ENCODE data around the gene ZNF331.

The ZNF331 gene

DNA sequence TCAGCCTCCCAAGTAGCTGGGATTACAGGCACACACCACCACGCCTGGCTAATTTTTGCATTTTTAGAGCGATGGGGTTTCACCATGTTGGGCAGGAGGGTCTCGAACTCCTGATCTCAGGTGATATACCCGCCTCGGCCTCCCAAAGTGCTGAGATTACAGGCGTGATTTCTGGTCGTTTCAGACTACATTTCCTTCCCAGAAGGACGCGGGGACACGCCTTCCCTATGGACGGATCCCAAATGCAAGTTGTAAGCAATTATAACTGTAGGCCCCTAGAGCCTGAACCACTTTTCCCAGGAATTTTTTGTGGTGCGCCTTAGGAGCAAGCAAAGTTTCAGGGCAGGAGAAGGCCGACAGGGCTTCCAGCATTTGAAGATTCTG lies 17.8 kb upstream of the ZNF331 start:
- Histone ChIP-seq H3K9me3 (ENCODE audit: low read length) (no peaks in the 10 kb centered on the region), H2AFZ (ENCODE audit: low read length) (no peak overlapping the region), H3K27me3 (ENCODE audit: insufficient read depth, low read length) (no peaks in the 10 kb centered on the region), H3K9ac (ENCODE audit: low read length) (no peak overlapping the region), H3F3A (ENCODE audit: insufficient read depth, low read length) (no peaks in the 10 kb centered on the region), H3K4me3 (ENCODE audit: low read depth, low read length, poor library complexity, severe bottlenecking) (peak overlapping the region; percentile 48), H3K79me2 (ENCODE audit: insufficient read depth, low read length) (no peaks in the 10 kb centered on the region), H3K4me1 (ENCODE audit: insufficient read depth, low read length, severe bottlenecking) (peaks cover 4% of the 10 kb centered on the region), H3K36me3 (ENCODE audit: insufficient read depth, low read length) (no peaks in the 10 kb centered on the region; the same call in 1 of the 2 replicates), H3K9me2 (ENCODE audit: low read depth, low read length) (no peaks in the 10 kb centered on the region), H3K4me2 (ENCODE audit: low read length) (peak overlapping the region; percentile 44; the same call in 1 of the 2 replicates), H3K27ac (ENCODE audit: low read depth, low read length, poor library complexity, severe bottlenecking) (no peak overlapping the region), H4K20me1 (ENCODE audit: insufficient read depth, low read length) (no peaks in the 10 kb centered on the region)
- TF ChIP-seq EZH2 (IDR thresholded peaks at IDR 0.05; ENCODE audit: borderline replicate concordance, low read length) = no peak
- TF ChIP-seq, protein P1, sequence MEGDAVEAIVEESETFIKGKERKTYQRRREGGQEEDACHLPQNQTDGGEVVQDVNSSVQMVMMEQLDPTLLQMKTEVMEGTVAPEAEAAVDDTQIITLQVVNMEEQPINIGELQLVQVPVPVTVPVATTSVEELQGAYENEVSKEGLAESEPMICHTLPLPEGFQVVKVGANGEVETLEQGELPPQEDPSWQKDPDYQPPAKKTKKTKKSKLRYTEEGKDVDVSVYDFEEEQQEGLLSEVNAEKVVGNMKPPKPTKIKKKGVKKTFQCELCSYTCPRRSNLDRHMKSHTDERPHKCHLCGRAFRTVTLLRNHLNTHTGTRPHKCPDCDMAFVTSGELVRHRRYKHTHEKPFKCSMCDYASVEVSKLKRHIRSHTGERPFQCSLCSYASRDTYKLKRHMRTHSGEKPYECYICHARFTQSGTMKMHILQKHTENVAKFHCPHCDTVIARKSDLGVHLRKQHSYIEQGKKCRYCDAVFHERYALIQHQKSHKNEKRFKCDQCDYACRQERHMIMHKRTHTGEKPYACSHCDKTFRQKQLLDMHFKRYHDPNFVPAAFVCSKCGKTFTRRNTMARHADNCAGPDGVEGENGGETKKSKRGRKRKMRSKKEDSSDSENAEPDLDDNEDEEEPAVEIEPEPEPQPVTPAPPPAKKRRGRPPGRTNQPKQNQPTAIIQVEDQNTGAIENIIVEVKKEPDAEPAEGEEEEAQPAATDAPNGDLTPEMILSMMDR (IDR thresholded peaks at IDR 0.05; ENCODE audit: low read length) = no peak

DNA sequence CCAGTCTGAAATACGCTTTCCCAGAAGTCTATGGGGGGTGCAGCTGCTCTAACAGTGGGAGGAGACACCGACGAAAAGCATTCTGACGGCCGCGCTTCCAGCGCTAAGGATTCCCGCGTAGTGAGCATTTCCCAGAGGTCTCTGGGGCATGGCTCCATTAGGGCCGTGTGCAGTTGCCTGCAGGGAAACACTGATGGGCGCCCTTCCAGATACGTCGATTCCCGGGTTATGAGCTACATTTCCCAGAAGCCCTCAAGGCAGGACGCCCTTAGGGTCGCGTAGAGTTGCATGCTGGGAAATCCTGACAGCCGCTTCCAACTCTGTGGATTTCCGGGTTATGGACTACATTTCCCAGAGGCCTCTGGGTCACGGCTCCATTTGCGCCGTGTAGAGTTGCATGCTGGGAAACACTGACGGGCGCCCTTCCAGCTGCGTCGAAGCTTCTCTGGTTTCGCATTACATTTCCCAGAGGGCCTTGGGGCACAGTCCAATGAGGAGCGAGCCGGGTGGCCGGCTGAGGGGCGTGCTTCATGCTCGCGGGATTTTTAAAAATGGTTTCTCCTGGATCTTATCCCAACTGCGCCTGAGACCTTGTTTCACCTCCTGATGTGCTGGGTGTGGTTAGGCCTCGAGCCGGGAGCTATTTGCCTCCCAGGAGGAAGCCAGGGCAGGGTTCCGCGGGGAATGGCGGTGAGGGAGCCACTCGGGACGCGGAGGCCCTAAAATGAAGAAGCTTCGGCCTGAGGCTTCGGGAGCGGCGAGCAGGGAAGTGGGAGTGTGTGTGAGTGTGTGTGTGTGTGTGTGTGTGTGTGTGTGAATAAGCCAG lies 17.2 kb upstream of the ZNF331 start:
- Histone ChIP-seq H4K20me1 (ENCODE audit: insufficient read depth, low read length) (no peaks in the 10 kb centered on the region), H3K27ac (ENCODE audit: low read depth, low read length, poor library complexity, severe bottlenecking) (no peak overlapping the region), H3K79me2 (ENCODE audit: insufficient read depth, low read length) (no peaks in the 10 kb centered on the region), H3K9me3 (ENCODE audit: low read length) (no peaks in the 10 kb centered on the region), H3K27me3 (ENCODE audit: insufficient read depth, low read length) (no peaks in the 10 kb centered on the region), H3F3A (ENCODE audit: insufficient read depth, low read length) (no peaks in the 10 kb centered on the region), H3K9me2 (ENCODE audit: low read depth, low read length) (no peaks in the 10 kb centered on the region), H2AFZ (ENCODE audit: low read length) (peak overlapping the region; percentile 82; the same call in 1 of the 2 replicates), H3K36me3 (ENCODE audit: insufficient read depth, low read length) (no peaks in the 10 kb centered on the region; the same call in 1 of the 2 replicates), H3K4me2 (ENCODE audit: low read length) (peak overlapping the region; percentile 44), H3K4me1 (ENCODE audit: insufficient read depth, low read length, severe bottlenecking) (peaks cover 4% of the 10 kb centered on the region), H3K4me3 (ENCODE audit: low read depth, low read length, poor library complexity, severe bottlenecking) (peak overlapping the region; percentile 48), H3K9ac (ENCODE audit: low read length) (no peak overlapping the region)
- TF ChIP-seq EZH2 (IDR thresholded peaks at IDR 0.05; ENCODE audit: borderline replicate concordance, low read length) = no peak
- TF ChIP-seq, protein P1 (IDR thresholded peaks at IDR 0.05; ENCODE audit: low read length) = no peak

DNA sequence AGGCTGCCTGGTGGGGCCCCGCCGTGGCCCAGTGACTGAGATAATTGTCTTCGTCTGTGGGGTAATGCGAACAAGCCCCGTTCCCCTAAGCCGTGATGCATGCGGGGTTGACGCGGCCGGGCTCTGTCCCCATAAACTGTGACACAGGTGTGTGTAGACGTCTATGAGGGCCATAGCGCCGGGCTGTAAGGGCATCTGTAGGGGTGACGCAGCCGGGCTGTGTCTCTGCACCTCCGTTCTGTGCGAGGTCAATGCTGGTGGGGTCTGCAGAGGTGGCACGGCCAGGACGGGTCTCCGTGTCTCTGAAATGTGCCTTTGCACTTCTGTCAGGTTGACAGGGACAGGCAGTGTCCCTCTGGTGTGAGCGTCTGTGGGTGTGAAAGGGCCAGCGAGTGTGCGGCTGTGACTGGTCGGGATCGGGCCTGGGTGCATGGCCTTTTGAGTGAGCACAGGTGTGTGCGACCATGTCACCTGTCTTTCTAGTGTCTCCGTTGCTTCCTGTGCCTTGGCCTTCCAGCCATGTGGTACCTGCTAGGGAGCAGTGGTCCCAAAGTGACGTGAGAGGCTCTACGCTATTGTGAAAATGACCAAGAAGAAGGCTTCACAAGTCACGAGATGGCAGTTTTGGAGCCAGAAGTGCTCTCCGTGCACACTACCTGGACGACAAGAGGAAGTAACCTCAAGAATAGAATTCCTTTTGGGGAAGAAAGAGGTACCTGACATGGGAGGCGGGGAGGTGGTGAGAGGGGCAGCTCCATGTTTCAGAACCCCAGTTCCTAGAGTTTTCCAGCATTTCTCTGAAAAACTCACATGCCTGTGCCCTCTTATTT lies 16.4 kb upstream of the ZNF331 start:
- Histone ChIP-seq H3K4me1 (ENCODE audit: insufficient read depth, low read length, severe bottlenecking) (peaks cover 4% of the 10 kb centered on the region), H3K9me3 (ENCODE audit: low read length) (no peaks in the 10 kb centered on the region; the same call in 1 of the 2 replicates), H3K9me2 (ENCODE audit: low read depth, low read length) (no peaks in the 10 kb centered on the region), H3K4me2 (ENCODE audit: low read length) (no peak overlapping the region), H3K27me3 (ENCODE audit: insufficient read depth, low read length) (no peaks in the 10 kb centered on the region), H3K27ac (ENCODE audit: low read depth, low read length, poor library complexity, severe bottlenecking) (no peak overlapping the region), H3K9ac (ENCODE audit: low read length) (no peak overlapping the region), H3F3A (ENCODE audit: insufficient read depth, low read length) (no peaks in the 10 kb centered on the region), H4K20me1 (ENCODE audit: insufficient read depth, low read length) (no peaks in the 10 kb centered on the region), H2AFZ (ENCODE audit: low read length) (peak overlapping the region; percentile 82; the same call in 1 of the 2 replicates), H3K36me3 (ENCODE audit: insufficient read depth, low read length) (no peaks in the 10 kb centered on the region; the same call in 1 of the 2 replicates), H3K79me2 (ENCODE audit: insufficient read depth, low read length) (no peaks in the 10 kb centered on the region), H3K4me3 (ENCODE audit: low read depth, low read length, poor library complexity, severe bottlenecking) (peak overlapping the region; percentile 48)
- no peak for TF ChIP-seq EZH2 (IDR thresholded peaks at IDR 0.05; ENCODE audit: borderline replicate concordance, low read length)
- TF ChIP-seq, protein P1 (IDR thresholded peaks at IDR 0.05; ENCODE audit: low read length) = no peak
